ENCODE data around the gene LRIT2.
A peak's percentile ranks its signal among the peaks of the same experiment; 100 is the strongest.

The LRIT2 gene

GRCh38 chr10:84244651-84245270 is 19.4 kb upstream of the LRIT2 start, which contains the start of gene RGR:
RGR (plus strand) TSS chr10:84245053; CDS start chr10:84245091, 38 bp downstream.
- Histone ChIP-seq H3K9ac (ENCODE audit: low read length) (no peak within 1 kb of the TSS), H4K91ac (ENCODE audit: low read length) (no peak within 1 kb of the TSS), H3K4me1 (ENCODE audit: control insufficient read depth, insufficient read depth, low read depth, low read length) (no peaks in the 10 kb centered on the region), H3K36me3 (ENCODE audit: control insufficient read depth in 1 of 2, insufficient read depth in 2 of 2, low read depth in 1 of 2, low read length in 2 of 2) (no peaks in the 10 kb centered on the region), H3K14ac (ENCODE audit: low read length in 2 of 2) (no peak within 1 kb of the TSS), H3K23ac (ENCODE audit: low read length in 2 of 2) (no peak within 1 kb of the TSS), H3K27me3 (ENCODE audit: control insufficient read depth in 1 of 2, insufficient read depth in 1 of 2, low read length in 2 of 2) (peaks cover 31 to 33% of the 10 kb centered on the region in 2 experiments), H3K18ac (ENCODE audit: low read depth in 1 of 2, low read length in 2 of 2) (no peak within 1 kb of the TSS), H2AFZ (ENCODE audit: low read depth, low read length) (no peak within 1 kb of the TSS), H3K27ac (ENCODE audit: low read length, poor library complexity, severe bottlenecking) (no peak within 1 kb of the TSS), H3K4ac (ENCODE audit: low read depth in 1 of 2, low read length in 2 of 2) (no peak within 1 kb of the TSS), H4K8ac (ENCODE audit: low read length) (no peak within 1 kb of the TSS), H3K4me2 (ENCODE audit: low read length, poor library complexity, severe bottlenecking) (no peak within 1 kb of the TSS), H2BK120ac (ENCODE audit: low read depth, low read length) (no peak within 1 kb of the TSS), H3K9me3 (ENCODE audit: control insufficient read depth, low read length) (no peaks in the 10 kb centered on the region), H3K4me3 (ENCODE audit: insufficient read depth in 1 of 2, low read depth in 1 of 2, low read length in 2 of 2) (no peak within 1 kb of the TSS), H3K79me1 (replicated peaks; ENCODE audit: low read length, poor library complexity, severe bottlenecking) (no peaks in the 10 kb centered on the region), H2BK15ac (ENCODE audit: low read depth, poor library complexity, severe bottlenecking) (no peak within 1 kb of the TSS), H2BK5ac (ENCODE audit: low read depth, low read length, poor library complexity, severe bottlenecking) (no peak within 1 kb of the TSS), H2AK5ac (ENCODE audit: low read length, severe bottlenecking) (no peak within 1 kb of the TSS), H2BK12ac (ENCODE audit: low read length in 2 of 2) (no peak within 1 kb of the TSS)
- no peak for DNase-seq
- 67% methylated on average over 9 of the region's 9 CpGs for WGBS

- Histone ChIP-seq H2BK12ac (ENCODE audit: low read length in 2 of 2) (no peak overlapping the region), H3K23ac (ENCODE audit: low read length in 2 of 2) (no peak overlapping the region), H3K9ac (ENCODE audit: low read length) (no peak overlapping the region), H3K14ac (ENCODE audit: low read length in 2 of 2) (no peak overlapping the region), H3K4me2 (ENCODE audit: low read length, poor library complexity, severe bottlenecking) (no peak overlapping the region), H3K4me1 (ENCODE audit: control insufficient read depth, insufficient read depth, low read depth, low read length) (no peaks in the 10 kb centered on the region), H4K8ac (ENCODE audit: low read length) (no peak overlapping the region), H3K4me3 (ENCODE audit: insufficient read depth in 1 of 2, low read depth in 1 of 2, low read length in 2 of 2) (no peak overlapping the region), H2AK5ac (ENCODE audit: low read length, severe bottlenecking) (no peak overlapping the region), H4K91ac (ENCODE audit: low read length) (no peak overlapping the region), H3K27ac (ENCODE audit: low read length, poor library complexity, severe bottlenecking) (no peak overlapping the region), H3K9me3 (ENCODE audit: control insufficient read depth, low read length) (no peaks in the 10 kb centered on the region), H2BK120ac (ENCODE audit: low read depth, low read length) (no peak overlapping the region), H3K79me1 (replicated peaks; ENCODE audit: low read length, poor library complexity, severe bottlenecking) (no peaks in the 10 kb centered on the region), H3K18ac (ENCODE audit: low read depth in 1 of 2, low read length in 2 of 2) (no peak overlapping the region), H3K27me3 (ENCODE audit: control insufficient read depth in 1 of 2, insufficient read depth in 1 of 2, low read length in 2 of 2) (peaks cover 38 to 41% of the 10 kb centered on the region in 2 experiments), H3K4ac (ENCODE audit: low read depth in 1 of 2, low read length in 2 of 2) (no peak overlapping the region), H2BK15ac (ENCODE audit: low read depth, poor library complexity, severe bottlenecking) (no peak overlapping the region), H3K36me3 (ENCODE audit: control insufficient read depth in 1 of 2, insufficient read depth in 2 of 2, low read depth in 1 of 2, low read length in 2 of 2) (no peaks in the 10 kb centered on the region), H2AFZ (ENCODE audit: low read depth, low read length) (no peak overlapping the region), H2BK5ac (ENCODE audit: low read depth, low read length, poor library complexity, severe bottlenecking) (no peak overlapping the region)
- WGBS = 89% methylated on average over 2 of the region's 3 CpGs
- DNase-seq = no peak
Observed at GRCh38 chr10:84243759-84244158, 18.4 kb upstream of the LRIT2 start.

GRCh38 chr10:84241185-84241790 is 15.9 kb upstream of the LRIT2 start, which contains the start of gene LRIT1:
LRIT1 (minus strand) TSS chr10:84241546; CDS start chr10:84241439, 107 bp downstream.
- Histone ChIP-seq H2BK5ac (ENCODE audit: low read depth, low read length, poor library complexity, severe bottlenecking) (no peak within 1 kb of the TSS), H2BK12ac (ENCODE audit: low read length in 2 of 2) (no peak within 1 kb of the TSS), H3K4me1 (ENCODE audit: control insufficient read depth, insufficient read depth, low read depth, low read length) (no peaks in the 10 kb centered on the region), H2AFZ (ENCODE audit: low read depth, low read length) (no peak within 1 kb of the TSS), H3K23ac (ENCODE audit: low read length in 2 of 2) (no peak within 1 kb of the TSS), H3K36me3 (ENCODE audit: control insufficient read depth in 1 of 2, insufficient read depth in 2 of 2, low read depth in 1 of 2, low read length in 2 of 2) (no peaks in the 10 kb centered on the region), H4K91ac (ENCODE audit: low read length) (no peak within 1 kb of the TSS), H3K79me1 (replicated peaks; ENCODE audit: low read length, poor library complexity, severe bottlenecking) (no peaks in the 10 kb centered on the region), H3K27ac (ENCODE audit: low read length, poor library complexity, severe bottlenecking) (no peak within 1 kb of the TSS), H2BK15ac (ENCODE audit: low read depth, poor library complexity, severe bottlenecking) (no peak within 1 kb of the TSS), H3K27me3 (ENCODE audit: control insufficient read depth in 1 of 2, insufficient read depth in 1 of 2, low read length in 2 of 2) (peaks cover 35 to 38% of the 10 kb centered on the region in 2 experiments), H3K4me3 (ENCODE audit: insufficient read depth in 1 of 2, low read depth in 1 of 2, low read length in 2 of 2) (no peak within 1 kb of the TSS), H2AK5ac (ENCODE audit: low read length, severe bottlenecking) (no peak within 1 kb of the TSS), H3K9ac (ENCODE audit: low read length) (no peak within 1 kb of the TSS), H3K4me2 (ENCODE audit: low read length, poor library complexity, severe bottlenecking) (no peak within 1 kb of the TSS), H3K18ac (ENCODE audit: low read depth in 1 of 2, low read length in 2 of 2) (no peak within 1 kb of the TSS), H3K9me3 (ENCODE audit: control insufficient read depth, low read length) (no peaks in the 10 kb centered on the region), H3K4ac (ENCODE audit: low read depth in 1 of 2, low read length in 2 of 2) (no peak within 1 kb of the TSS), H2BK120ac (ENCODE audit: low read depth, low read length) (no peak within 1 kb of the TSS), H4K8ac (ENCODE audit: low read length) (no peak within 1 kb of the TSS), H3K14ac (ENCODE audit: low read length in 2 of 2) (no peak within 1 kb of the TSS)
- WGBS = 85% methylated on average over 13 of the region's 13 CpGs
- DNase-seq = no peak

- H3K23ac ChIP-seq (ENCODE audit: low read length in 2 of 2) = no peak overlapping the region
- no peaks in the 10 kb centered on the region for H3K9me3 ChIP-seq (ENCODE audit: control insufficient read depth, low read length)
- H3K27ac ChIP-seq (ENCODE audit: low read length, poor library complexity, severe bottlenecking) = no peak overlapping the region
- no peak overlapping the region for H3K4me2 ChIP-seq (ENCODE audit: low read length, poor library complexity, severe bottlenecking)
- H4K91ac ChIP-seq (ENCODE audit: low read length) = no peak overlapping the region
- no peaks in the 10 kb centered on the region for H3K4me1 ChIP-seq (ENCODE audit: control insufficient read depth, insufficient read depth, low read depth, low read length)
- H3K27me3 ChIP-seq (ENCODE audit: control insufficient read depth in 1 of 2, insufficient read depth in 1 of 2, low read length in 2 of 2) = peaks cover 22 to 26% of the 10 kb centered on the region in 2 experiments
- no peak overlapping the region for H2BK5ac ChIP-seq (ENCODE audit: low read depth, low read length, poor library complexity, severe bottlenecking)
- no peak overlapping the region for H3K4me3 ChIP-seq (ENCODE audit: insufficient read depth in 1 of 2, low read depth in 1 of 2, low read length in 2 of 2)
- H3K18ac ChIP-seq (ENCODE audit: low read depth in 1 of 2, low read length in 2 of 2) = no peak overlapping the region
- peak; percentile 3 for DNase-seq
- no peak overlapping the region for H3K9ac ChIP-seq (ENCODE audit: low read length)
- H2BK15ac ChIP-seq (ENCODE audit: low read depth, poor library complexity, severe bottlenecking) = no peak overlapping the region
- no peak overlapping the region for H2AK5ac ChIP-seq (ENCODE audit: low read length, severe bottlenecking)
- no peak overlapping the region for H2BK120ac ChIP-seq (ENCODE audit: low read depth, low read length)
- no peaks in the 10 kb centered on the region for H3K36me3 ChIP-seq (ENCODE audit: control insufficient read depth in 1 of 2, insufficient read depth in 2 of 2, low read depth in 1 of 2, low read length in 2 of 2)
- H2AFZ ChIP-seq (ENCODE audit: low read depth, low read length) = no peak overlapping the region
- H3K14ac ChIP-seq (ENCODE audit: low read length in 2 of 2) = no peak overlapping the region
- no peaks in the 10 kb centered on the region for H3K79me1 ChIP-seq (replicated peaks; ENCODE audit: low read length, poor library complexity, severe bottlenecking)
- no peak overlapping the region for H3K4ac ChIP-seq (ENCODE audit: low read depth in 1 of 2, low read length in 2 of 2)
- H2BK12ac ChIP-seq (ENCODE audit: low read length in 2 of 2) = no peak overlapping the region
- WGBS = 71% methylated on average over 1 of the region's 3 CpGs
- no peak overlapping the region for H4K8ac ChIP-seq (ENCODE audit: low read length)
Observed at GRCh38 chr10:84238909-84239308, 13.6 kb upstream of the LRIT2 start.

All from mesenchymal stem cell (in vitro differentiated cells and primary cell).